RWPE1 (cell line): Measurements from ENCODE around the gene RPL39L.

Experiments
- CTCF ChIA-PET: fragments of 350-600 bp; sonication (Branson Sonifier 250); formaldehyde crosslinking; extraction: SDS; loops from one replicate; lab custom pipeline; 2021; lab: Yijun Ruan, JAX
- POLR2A ChIA-PET: fragments of 400-600 bp; formaldehyde crosslinking; extraction: SDS; loops from one replicate; lab custom pipeline; 2020; ENCODE audit warnings: antibody characterized with exemption; ENCODE audit not compliant: low non-redundant PET; lab: Yijun Ruan, JAX
- DNase-seq: peaks from one replicate; pipeline ENCODE4 v3.0.0; 2012; ENCODE audit warnings: low spot score
- H3K27ac ChIP-seq: fragments of 450-650 bp; 2 replicates; pipeline ENCODE4 v1.5.1; 2017
- TF ChIP-seq, protein P1 (sequence below): fragments of 450-650 bp; conservative IDR thresholded peaks from 2 replicates; pipeline ENCODE4 v1.5.1; 2017; ENCODE audit warnings: low read depth, mild to moderate bottlenecking

The RPL39L gene

DNA sequence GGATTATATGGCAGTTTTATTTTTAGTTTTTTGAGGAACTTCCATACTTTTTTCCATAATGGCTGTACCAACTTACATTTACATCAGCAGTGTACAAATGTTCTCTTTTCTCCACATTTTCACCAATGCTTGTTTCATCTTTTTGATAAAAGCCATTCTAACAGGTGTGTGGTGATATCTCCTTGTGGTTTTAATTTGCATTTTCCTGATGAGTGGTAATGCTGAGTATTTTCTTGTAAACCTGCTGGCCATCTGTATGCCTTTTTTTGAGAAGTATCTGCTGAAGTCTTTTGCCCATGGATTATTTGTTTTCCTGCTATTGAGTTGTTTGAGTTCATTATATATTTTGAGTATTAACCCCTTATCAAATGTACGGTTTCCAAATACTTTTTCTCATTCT is 50.6 kb downstream of the RPL39L start:
- H3K27ac ChIP-seq: no peak overlapping the region
- no peak for DNase-seq
- TF ChIP-seq, protein P1, sequence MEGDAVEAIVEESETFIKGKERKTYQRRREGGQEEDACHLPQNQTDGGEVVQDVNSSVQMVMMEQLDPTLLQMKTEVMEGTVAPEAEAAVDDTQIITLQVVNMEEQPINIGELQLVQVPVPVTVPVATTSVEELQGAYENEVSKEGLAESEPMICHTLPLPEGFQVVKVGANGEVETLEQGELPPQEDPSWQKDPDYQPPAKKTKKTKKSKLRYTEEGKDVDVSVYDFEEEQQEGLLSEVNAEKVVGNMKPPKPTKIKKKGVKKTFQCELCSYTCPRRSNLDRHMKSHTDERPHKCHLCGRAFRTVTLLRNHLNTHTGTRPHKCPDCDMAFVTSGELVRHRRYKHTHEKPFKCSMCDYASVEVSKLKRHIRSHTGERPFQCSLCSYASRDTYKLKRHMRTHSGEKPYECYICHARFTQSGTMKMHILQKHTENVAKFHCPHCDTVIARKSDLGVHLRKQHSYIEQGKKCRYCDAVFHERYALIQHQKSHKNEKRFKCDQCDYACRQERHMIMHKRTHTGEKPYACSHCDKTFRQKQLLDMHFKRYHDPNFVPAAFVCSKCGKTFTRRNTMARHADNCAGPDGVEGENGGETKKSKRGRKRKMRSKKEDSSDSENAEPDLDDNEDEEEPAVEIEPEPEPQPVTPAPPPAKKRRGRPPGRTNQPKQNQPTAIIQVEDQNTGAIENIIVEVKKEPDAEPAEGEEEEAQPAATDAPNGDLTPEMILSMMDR: no peak
- POLR2A ChIA-PET: no interaction called here
- CTCF ChIA-PET: no interaction called here

DNA sequence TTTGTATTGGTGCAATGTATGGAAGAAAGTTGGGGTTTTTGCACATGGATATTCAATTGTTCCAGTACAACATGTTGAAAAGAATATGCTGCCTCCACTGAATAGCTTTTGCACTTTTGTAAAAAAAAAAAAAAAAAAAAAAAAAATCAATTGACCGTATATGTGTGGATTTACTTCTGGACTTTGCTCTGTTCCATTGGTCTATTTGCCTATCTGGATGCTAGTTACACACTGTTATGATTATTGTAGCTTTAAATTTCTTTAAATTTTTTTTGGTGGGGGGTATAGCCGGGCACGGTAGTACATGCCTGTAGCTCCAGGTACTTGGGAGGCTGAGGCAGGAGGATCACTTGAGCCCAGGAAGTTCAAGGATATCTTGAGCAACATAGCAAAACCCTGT is 52.5 kb downstream of the RPL39L start:
- CTCF ChIA-PET: no interaction called here
- no peak for DNase-seq
- TF ChIP-seq, protein P1: no peak
- H3K27ac ChIP-seq: no peak overlapping the region
- POLR2A ChIA-PET: no interaction called here

GRCh38 chr3:187085933-187086332 is 53.4 kb downstream of the RPL39L start:
- ChIA-PET CTCF (interaction anchor here (0.5 kb wide), 1 partner anchor 654 kb away, joined by 3 read pairs; no protein-coding TSS in a partner anchor), POLR2A (no interaction called here)
- DNase-seq: no peak
- TF ChIP-seq, protein P1: no peak
- no peak overlapping the region for H3K27ac ChIP-seq

DNA sequence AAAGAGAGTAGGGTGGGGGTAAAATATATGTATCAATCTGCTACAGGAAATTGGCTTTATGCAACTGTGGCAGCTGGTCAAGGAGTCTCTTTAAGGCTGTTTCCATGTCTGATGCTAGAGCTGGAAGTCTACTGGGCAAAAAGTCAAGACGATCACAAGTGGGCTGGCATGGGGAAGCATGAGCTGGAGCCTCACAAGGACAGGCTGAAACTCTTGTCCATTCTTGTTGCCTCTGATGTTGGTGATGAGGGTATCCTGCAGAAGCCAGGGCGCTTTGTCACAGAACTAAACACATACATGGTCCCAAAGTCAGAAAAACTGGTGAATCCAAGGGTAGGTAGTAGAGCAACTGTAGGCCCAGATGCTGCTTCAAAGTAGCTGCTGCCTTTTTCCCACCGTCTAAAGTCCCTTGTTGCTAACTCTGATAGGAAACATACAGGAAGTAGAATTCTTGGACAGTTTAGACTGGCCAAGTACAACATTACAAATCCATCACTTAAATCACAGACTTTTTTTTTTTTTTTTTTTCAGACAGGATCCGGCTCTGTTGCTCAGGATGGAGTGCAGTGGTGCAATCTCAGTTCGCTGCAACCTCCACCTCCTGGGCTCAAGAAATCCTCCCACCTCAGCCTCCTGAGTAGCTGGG is 54.2 kb downstream of the RPL39L start:
- DNase-seq: no peak
- TF ChIP-seq, protein P1: no peak
- no peak overlapping the region for H3K27ac ChIP-seq
- ChIA-PET CTCF (interaction anchor here (0.5 kb wide), 1 partner anchor 655 kb away, joined by 3 read pairs; no protein-coding TSS in a partner anchor), POLR2A (no interaction called here)

- ChIA-PET CTCF (interaction anchor here (0.5 to 0.6 kb wide), 2 partner anchors 20 to 174 kb away, joined by 3 read pairs; no protein-coding TSS in a partner anchor), POLR2A (no interaction called here)
- no peak overlapping the region for H3K27ac ChIP-seq
Measured at GRCh38 chr3:187084580-187084979, 54.7 kb downstream of the RPL39L start.

DNA sequence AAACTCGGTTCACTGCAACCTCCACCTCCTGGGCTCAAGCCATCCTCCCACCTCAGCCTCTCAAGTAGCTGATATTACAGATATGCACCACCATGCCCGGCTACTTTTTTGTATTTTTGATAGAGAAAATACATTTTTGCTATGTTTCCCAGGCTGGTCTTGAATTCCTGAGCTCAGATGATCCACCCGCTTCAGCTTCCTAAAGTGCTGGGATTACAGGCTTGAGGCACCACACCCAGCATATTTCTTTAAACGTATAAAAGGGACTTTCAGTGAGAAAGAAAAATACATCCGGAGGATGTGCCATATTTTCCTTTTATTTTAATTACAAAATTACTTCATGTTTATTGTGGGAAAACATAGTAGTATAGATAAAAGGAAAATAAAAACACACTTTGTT is 55.2 kb downstream of the RPL39L start:
- TF ChIP-seq, protein P1: no peak
- CTCF ChIA-PET: interaction anchor here (0.5 to 0.8 kb wide), 5 partner anchors 20 to 241 kb away, joined by 3 to 5 read pairs (median 3); no protein-coding TSS in a partner anchor
- POLR2A ChIA-PET: no interaction called here
- H3K27ac ChIP-seq: no peak overlapping the region
- DNase-seq: no peak

More at GRCh38 chr3:187084580-187084979, 54.7 kb downstream of the RPL39L start:
- no peak for DNase-seq
- TF ChIP-seq, protein P1: no peak
